ENCODE results near the gene ADAR.
A peak's percentile ranks its signal among the peaks of the same experiment; 100 is the strongest.

The ADAR gene

GRCh38 chr1:154559466-154560044 is 48.4 kb downstream of the ADAR start:
- peak; percentile 55 to 71 for DNase-seq (ENCODE audit: low read depth in 1 of 2, low spot score in 1 of 2)

- DNase-seq (ENCODE audit: low read depth in 1 of 2, low spot score in 1 of 2): peak; percentile 98 to 99
Measured at GRCh38 chr1:154558720-154559465, 49.1 kb downstream of the ADAR start.

GRCh38 chr1:154557939-154558719 is 49.9 kb downstream of the ADAR start, which contains the start of gene UBE2Q1:
TSS of gene UBE2Q1 (minus strand) at chr1:154558662. CDS start at chr1:154558553, 109 bp downstream.
- peak in 1 of 2 donors; percentile 26 for DNase-seq (ENCODE audit: low read depth in 1 of 2, low spot score in 1 of 2)

- DNase-seq (ENCODE audit: low read depth in 1 of 2, low spot score in 1 of 2): no peak
Measured at GRCh38 chr1:154557248-154557938, 50.6 kb downstream of the ADAR start.

GRCh38 chr1:154556422-154556821 is 51.6 kb downstream of the ADAR start:
- no peak for DNase-seq (ENCODE audit: low read depth in 1 of 2, low spot score in 1 of 2)

GRCh38 chr1:154553056-154554030 is 54.6 kb downstream of the ADAR start:
- DNase-seq (ENCODE audit: low read depth in 1 of 2, low spot score in 1 of 2): no peak

GRCh38 chr1:154552036-154552435 is 56.0 kb downstream of the ADAR start:
- no peak for DNase-seq (ENCODE audit: low read depth in 1 of 2, low spot score in 1 of 2)

- DNase-seq (ENCODE audit: low read depth in 1 of 2, low spot score in 1 of 2): no peak
Measured at GRCh38 chr1:154551474-154551873, 56.5 kb downstream of the ADAR start.

GRCh38 chr1:154550657-154551056 is 57.3 kb downstream of the ADAR start:
- no peak for DNase-seq (ENCODE audit: low read depth in 1 of 2, low spot score in 1 of 2)

GRCh38 chr1:154550070-154550469 is 57.9 kb downstream of the ADAR start:
- no peak for DNase-seq (ENCODE audit: low read depth in 1 of 2, low spot score in 1 of 2)

GRCh38 chr1:154549202-154549770 is 58.7 kb downstream of the ADAR start:
- no peak for DNase-seq (ENCODE audit: low read depth in 1 of 2, low spot score in 1 of 2)

- no peak for DNase-seq (ENCODE audit: low read depth in 1 of 2, low spot score in 1 of 2)
Measured at GRCh38 chr1:154548028-154548427, 60.0 kb downstream of the ADAR start.

GRCh38 chr1:154547105-154547732 is 60.8 kb downstream of the ADAR start:
- no peak for DNase-seq (ENCODE audit: low read depth in 1 of 2, low spot score in 1 of 2)

- DNase-seq (ENCODE audit: low read depth in 1 of 2, low spot score in 1 of 2): no peak
Measured at GRCh38 chr1:154546264-154547063, 61.5 kb downstream of the ADAR start.

- DNase-seq (ENCODE audit: low read depth in 1 of 2, low spot score in 1 of 2): no peak
Measured at GRCh38 chr1:154541231-154541630, 66.8 kb downstream of the ADAR start.

GRCh38 chr1:154539486-154540483 is 68.2 kb downstream of the ADAR start:
- no peak for DNase-seq (ENCODE audit: low read depth in 1 of 2, low spot score in 1 of 2)

GRCh38 chr1:154536570-154536969 is 71.4 kb downstream of the ADAR start:
- DNase-seq (ENCODE audit: low read depth in 1 of 2, low spot score in 1 of 2): no peak
